ENCODE data around the gene MAP3K6. TPM values are rescaled to one million over a fixed set of nuclear protein-coding genes. Genes with fewer than 3 reads are reported as not detected.

The MAP3K6 gene
- total RNA-seq, 1 experiment from 2014 or later = 25.1 TPM

DNA sequence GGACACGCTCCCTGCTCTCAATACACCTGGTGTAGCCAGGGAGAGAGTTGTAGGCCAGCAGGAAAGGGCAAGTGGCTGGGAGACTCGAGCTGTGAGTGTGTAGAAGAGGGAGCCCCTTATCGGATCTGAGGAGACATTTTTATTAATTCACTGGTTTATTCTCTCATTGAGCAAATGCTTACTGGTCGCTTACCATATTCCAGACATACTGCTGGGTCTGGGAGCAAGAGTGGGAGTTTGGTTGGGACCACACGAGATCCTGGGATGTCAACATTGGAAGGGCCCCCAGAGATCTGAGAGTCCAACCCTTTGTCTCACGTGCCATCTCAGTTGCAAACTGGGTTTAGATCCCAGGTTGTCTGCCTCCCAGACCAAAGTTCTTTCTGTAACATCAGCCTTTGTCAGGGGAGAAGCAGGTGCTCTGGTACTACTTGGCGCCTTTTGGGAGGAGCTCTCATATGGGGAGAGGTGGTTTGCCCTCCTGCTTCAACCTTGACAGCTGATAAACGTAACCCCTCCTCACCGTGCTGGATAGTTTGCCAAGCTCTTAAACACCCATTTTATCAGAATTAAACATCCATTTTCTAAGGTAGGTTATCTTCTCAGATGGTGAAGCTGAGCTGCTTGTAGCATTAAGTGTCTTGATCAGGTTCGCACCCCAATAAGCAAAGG lies 44.1 kb downstream of the MAP3K6 start:
- Histone ChIP-seq H3K9me2 (replicated peaks; ENCODE audit: low read length) (no peaks in the 10 kb centered on the region), H3K79me2 (ENCODE audit: low read length) (peaks cover 56% of the 10 kb centered on the region), H3K9ac (ENCODE audit: low read length) (peak overlapping the region; percentile 99), H2AFZ (ENCODE audit: low read length) (peak overlapping the region; percentile 85), H3K4me2 (ENCODE audit: low read length) (peak overlapping the region; percentile 95), H3F3A (ENCODE audit: low read length, unreplicated experiment) (no peaks in the 10 kb centered on the region), H3K4me3 (ENCODE audit: low read length) (peak overlapping the region; percentile 99), H3K36me3 (ENCODE audit: low read depth, low read length) (peaks cover 15% of the 10 kb centered on the region), H3K9me3 (ENCODE audit: low read length) (no peaks in the 10 kb centered on the region), H3K27ac (ENCODE audit: low read length) (peak overlapping the region; percentile 71), H3K27me3 (ENCODE audit: low read length) (no peaks in the 10 kb centered on the region), H3K4me1 (ENCODE audit: insufficient read depth, low read length) (peaks cover 12% of the 10 kb centered on the region; the same call in 1 of the 2 replicates), H4K20me1 (ENCODE audit: low read length) (no peaks in the 10 kb centered on the region)
- TF ChIP-seq EZH2phosphoT487 (IDR thresholded peaks at IDR 0.05; ENCODE audit: borderline replicate concordance, low read length) (no peak), EZH2 (IDR thresholded peaks at IDR 0.05; ENCODE audit: low read length, unreplicated experiment) (no peak)
- TF ChIP-seq, protein P1, sequence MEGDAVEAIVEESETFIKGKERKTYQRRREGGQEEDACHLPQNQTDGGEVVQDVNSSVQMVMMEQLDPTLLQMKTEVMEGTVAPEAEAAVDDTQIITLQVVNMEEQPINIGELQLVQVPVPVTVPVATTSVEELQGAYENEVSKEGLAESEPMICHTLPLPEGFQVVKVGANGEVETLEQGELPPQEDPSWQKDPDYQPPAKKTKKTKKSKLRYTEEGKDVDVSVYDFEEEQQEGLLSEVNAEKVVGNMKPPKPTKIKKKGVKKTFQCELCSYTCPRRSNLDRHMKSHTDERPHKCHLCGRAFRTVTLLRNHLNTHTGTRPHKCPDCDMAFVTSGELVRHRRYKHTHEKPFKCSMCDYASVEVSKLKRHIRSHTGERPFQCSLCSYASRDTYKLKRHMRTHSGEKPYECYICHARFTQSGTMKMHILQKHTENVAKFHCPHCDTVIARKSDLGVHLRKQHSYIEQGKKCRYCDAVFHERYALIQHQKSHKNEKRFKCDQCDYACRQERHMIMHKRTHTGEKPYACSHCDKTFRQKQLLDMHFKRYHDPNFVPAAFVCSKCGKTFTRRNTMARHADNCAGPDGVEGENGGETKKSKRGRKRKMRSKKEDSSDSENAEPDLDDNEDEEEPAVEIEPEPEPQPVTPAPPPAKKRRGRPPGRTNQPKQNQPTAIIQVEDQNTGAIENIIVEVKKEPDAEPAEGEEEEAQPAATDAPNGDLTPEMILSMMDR (conservative IDR thresholded peaks at IDR 0.05; ENCODE audit: low read depth, low read length) = no peak
- BruUV-seq (replicated peaks) = TSS peak; percentile 66
- POLR2A ChIA-PET (ENCODE audit: unreplicated experiment) = interaction anchor here (0.5 to 0.6 kb wide), 2 partner anchors 14 to 86 kb away, joined by 3 to 5 read pairs; no protein-coding TSS in a partner anchor
- ATAC-seq (no peak), DNase-seq (no peak)
- intact Hi-C loops (cut with micrococcal nuclease) = loop anchor here (2.0 kb wide), 2 partner anchors 20 to 44 kb away; partner anchors contain the start of genes MAP3K6 and SYTL1
- CTCF ChIA-PET = no interaction called here

DNA sequence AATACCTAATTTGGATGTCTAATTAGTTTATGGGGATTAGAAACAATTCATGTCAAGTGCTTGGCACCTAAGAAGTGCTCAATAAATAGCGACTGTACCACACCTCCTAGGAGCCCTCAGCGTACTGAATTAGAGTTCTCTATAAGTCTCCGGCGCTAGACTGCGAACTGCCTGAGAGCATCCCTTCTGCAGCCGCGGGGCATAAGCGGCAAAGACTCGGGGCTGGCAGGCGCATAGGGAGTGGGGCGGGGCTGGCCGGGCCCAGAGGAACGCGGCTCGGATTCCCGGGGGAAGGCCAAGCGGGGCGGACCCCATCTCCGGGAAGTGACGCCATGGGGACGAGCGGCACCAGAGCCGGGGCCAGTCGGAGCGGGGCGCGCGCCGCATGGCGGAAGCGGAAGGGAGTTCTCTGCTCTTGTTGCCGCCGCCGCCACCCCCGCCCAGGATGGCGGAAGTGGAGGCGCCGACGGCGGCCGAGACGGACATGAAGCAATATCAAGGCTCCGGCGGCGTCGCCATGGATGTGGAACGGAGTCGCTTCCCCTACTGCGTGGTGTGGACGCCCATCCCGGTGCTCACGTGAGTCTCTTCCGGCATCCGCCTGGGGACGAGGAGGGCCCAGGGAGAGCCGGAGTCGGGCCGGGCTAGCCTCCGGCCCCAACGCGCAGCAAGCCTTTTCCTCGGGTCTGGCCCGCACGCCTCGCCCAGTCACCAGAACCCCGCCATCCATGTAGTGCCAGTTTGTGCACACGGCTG lies 44.8 kb downstream of the MAP3K6 start, which contains the start of gene TMEM222:
TMEM222 (plus strand) TSS at position 351 of the 756 bp plus-strand sequence; CDS start at position 386, 35 bp downstream.
- DNase-seq (peak; percentile 96), ATAC-seq (peak; percentile 95)
- Histone ChIP-seq H3K9ac (ENCODE audit: low read length) (peak within 1 kb of the TSS; percentile 99), H3K9me2 (replicated peaks; ENCODE audit: low read length) (no peaks in the 10 kb centered on the region), H3F3A (ENCODE audit: low read length, unreplicated experiment) (no peaks in the 10 kb centered on the region), H3K9me3 (ENCODE audit: low read length) (no peaks in the 10 kb centered on the region), H3K4me2 (ENCODE audit: low read length) (peak within 1 kb of the TSS; percentile 95), H3K4me1 (ENCODE audit: insufficient read depth, low read length) (peaks cover 12% of the 10 kb centered on the region; the same call in 1 of the 2 replicates), H3K79me2 (ENCODE audit: low read length) (peaks cover 49% of the 10 kb centered on the region), H3K4me3 (ENCODE audit: low read length) (peak within 1 kb of the TSS; percentile 99), H4K20me1 (ENCODE audit: low read length) (no peaks in the 10 kb centered on the region), H2AFZ (ENCODE audit: low read length) (peak within 1 kb of the TSS; percentile 92), H3K36me3 (ENCODE audit: low read depth, low read length) (peaks cover 14% of the 10 kb centered on the region), H3K27me3 (ENCODE audit: low read length) (no peaks in the 10 kb centered on the region), H3K27ac (ENCODE audit: low read length) (peak within 1 kb of the TSS; percentile 71)
- TF ChIP-seq, protein P1 (conservative IDR thresholded peaks at IDR 0.05; ENCODE audit: low read depth, low read length) = no peak
- TF ChIP-seq EZH2 (IDR thresholded peaks at IDR 0.05; ENCODE audit: low read length, unreplicated experiment) (no peak), EZH2phosphoT487 (IDR thresholded peaks at IDR 0.05; ENCODE audit: borderline replicate concordance, low read length) (no peak)
- intact Hi-C loops (cut with micrococcal nuclease) = loop anchor here (2.0 kb wide), 2 partner anchors 21 to 45 kb away; partner anchors contain the start of genes MAP3K6 and SYTL1
- ChIA-PET CTCF (no interaction called here), POLR2A (ENCODE audit: unreplicated experiment) (no interaction called here)
- no TSS peak for BruUV-seq (replicated peaks)

All from PC-3 (cell line).